K562 (cell line): ENCODE data around the gene PTCH1. TPM values are rescaled to one million over a fixed set of nuclear protein-coding genes. Genes with fewer than 3 reads are reported as not detected.

Experiments
- ATAC-seq: fragments of 200-7000 bp; cut with Tn5 transposase; 3 replicates; pipeline ENCODE4 v1.9.1; 2020; ENCODE audit warnings: moderate library complexity
- BruUV-seq: library from RNA; stranded (reverse); fragments of 400-500 nt; replicated peaks from 2 replicates; lab custom pipeline; 2021; lab: Mats Ljungman, UMichigan
- CTCF ChIA-PET: fragments of 300-600 bp; formaldehyde crosslinking; extraction: SDS; loops from one replicate; lab custom pipeline; 2021; ENCODE audit warnings: low intra/inter-chr PET ratio; lab: Yijun Ruan, JAX
- POLR2A ChIA-PET: fragments of 300-600, 350-650 bp; sonication (Branson Sonifier 250); formaldehyde crosslinking; extraction: SDS; loops from one replicate; lab custom pipeline; 2021; ENCODE audit warnings: antibody characterized with exemption, inconsistent platforms; lab: Yijun Ruan, JAX
- DNase-seq, 4 experiments: peaks; one replicate each; pipeline versions ENCODE4 v3.0.0 to v3.0.0-alpha.2; 2011 to 2018; ENCODE audit warnings: low spot score in 3 of 4, mixed read lengths in 3 of 4; ENCODE audit errors: extremely low read depth in 1 of 4
- FAIRE-seq: peaks from 2 replicates; lab custom pipeline; 2011; peaks lifted over from hg19 to GRCh38; lab: Jason Lieb, UNC
- H2AFZ ChIP-seq: 2 replicates; pipeline ENCODE4 v1.6.0; 2011; ENCODE audit warnings: low read depth, low read length, control low read depth, inconsistent platforms
- H3K27ac ChIP-seq: fragments of 200-600 bp; 3 replicates; pipeline ENCODE4 v1.8.0; 2011; ENCODE audit warnings: low read depth, mild to moderate bottlenecking, control low read depth, inconsistent platforms, low read length, moderate library complexity, mixed read lengths; ENCODE audit errors: extremely low read depth
- H3K27me3 ChIP-seq, 2 experiments: fragments of 300-600 bp in 1 of 2; 2 replicates in 1 of 2; 3 replicates in 1 of 2; pipeline versions ENCODE4 v1.6.0 to v1.8.0; 2011; ENCODE audit warnings: inconsistent platforms in 2 of 2, low read length in 2 of 2, mild to moderate bottlenecking in 1 of 2, mixed read lengths in 1 of 2, moderate library complexity in 1 of 2; ENCODE audit not compliant: control insufficient read depth in 2 of 2, insufficient read depth in 2 of 2
- H3K36me3 ChIP-seq: fragments of 300-600 bp; 3 replicates; pipeline ENCODE4 v1.8.0; 2011; ENCODE audit warnings: mild to moderate bottlenecking, low read length, inconsistent platforms; ENCODE audit not compliant: control insufficient read depth, insufficient read depth
- H3K4me1 ChIP-seq, 2 experiments: fragments of 200-600 bp in 1 of 2; replicated peaks in 1 of 2; 2 replicates in 1 of 2; 3 replicates in 1 of 2; pipeline versions ENCODE4 v1.5.1 to v1.8.0; 2011; ENCODE audit warnings: inconsistent platforms in 2 of 2, low read length in 2 of 2, mild to moderate bottlenecking in 1 of 2, mixed read lengths in 1 of 2, moderate library complexity in 1 of 2; ENCODE audit not compliant: control insufficient read depth in 2 of 2, insufficient read depth in 2 of 2
- H3K4me2 ChIP-seq: 2 replicates; pipeline ENCODE4 v1.6.1; 2011; ENCODE audit warnings: low read length, control low read depth, inconsistent platforms, mixed read lengths; ENCODE audit not compliant: insufficient read depth
- H3K4me3 ChIP-seq: fragments of 200-600 bp; sonication (generic), shearing (Covaris generic); 2 replicates; pipeline ENCODE4 v1.5.1; 2016; ENCODE audit warnings: control low read depth, inconsistent platforms
- H3K79me2 ChIP-seq: fragments of 200-600 bp; 3 replicates; pipeline ENCODE4 v1.8.0; 2011; ENCODE audit warnings: low read length, inconsistent platforms; ENCODE audit not compliant: control insufficient read depth, insufficient read depth
- H3K9ac ChIP-seq, 2 experiments: 2 replicates each; pipeline versions ENCODE4 v1.6.0 to v1.6.1; 2011; ENCODE audit warnings: low read depth in 2 of 2, low read length in 2 of 2, control low read depth in 1 of 2, inconsistent platforms in 1 of 2, mild to moderate bottlenecking in 1 of 2, mixed read lengths in 1 of 2; ENCODE audit not compliant: insufficient read depth in 1 of 2
- H3K9me1 ChIP-seq: one replicate; pipeline ENCODE4 v1.6.0; 2011; ENCODE audit warnings: inconsistent platforms, mild to moderate bottlenecking, low read length, moderate library complexity; ENCODE audit not compliant: control insufficient read depth, insufficient read depth
- H3K9me3 ChIP-seq: replicated peaks from 2 replicates; pipeline ENCODE4 v1.5.1; 2011; ENCODE audit warnings: low read depth, low read length, inconsistent platforms; ENCODE audit not compliant: control insufficient read depth, insufficient read depth
- H4K20me1 ChIP-seq: replicated peaks from 2 replicates; pipeline ENCODE4 v1.6.1; 2011; ENCODE audit warnings: low read length, inconsistent platforms, mixed read lengths; ENCODE audit not compliant: control insufficient read depth, insufficient read depth
- TOE1 ChIP-seq, 2 experiments: fragments of 450-650 bp in 1 of 2; sonication (generic) in 1 of 2; formaldehyde crosslinking in 1 of 2; IDR thresholded peaks; 2 replicates each; pipeline versions ENCODE4 v1.7.1 to v1.8.0; 2016 to 2022; ENCODE audit warnings: borderline replicate concordance in 2 of 2, mild to moderate bottlenecking in 2 of 2, antibody characterized with exemption in 1 of 2, inconsistent platforms in 1 of 2, low read depth in 1 of 2, missing genetic modification reagents in 1 of 2, moderate library complexity in 1 of 2
- ZNF175 ChIP-seq: fragments of 200-800 bp; sonication (Bioruptor generic); IDR thresholded peaks from 2 replicates; pipeline ENCODE4 v1.6.1; 2016; ENCODE audit warnings: low read depth, mild to moderate bottlenecking, missing genetic modification characterization, missing compliant biosample characterization
- ZNF561 ChIP-seq: fragments of 450-650 bp; formaldehyde crosslinking; conservative IDR thresholded peaks from 2 replicates; pipeline ENCODE4 v1.4.0; 2020; ENCODE audit warnings: mild to moderate bottlenecking, moderate library complexity
- WGBS: fragments of 100-300 bp; shearing (Covaris generic); methylation state at CpG from one replicate; pipeline ENCODE4 v1.1.6; 2016; ENCODE audit warnings: low coverage, mixed read lengths; ENCODE audit not compliant: insufficient coverage; ENCODE audit errors: missing lambda C conversion rate; 5-methylcytosine and 5-hydroxymethylcytosine counted together
- in situ Hi-C: fragments of 300-500 bp; cut with MboI; formaldehyde crosslinking; loops from 4 replicates; pipeline ENCODE4 v1.15.0; 2018; ENCODE audit warnings: inconsistent platforms, mixed read lengths
- intact Hi-C: fragments of 100-400 bp; cut with micrococcal nuclease; formaldehyde crosslinking; loops from 2 replicates; pipeline ENCODE4 v1.14.2; 2022
- polyA plus RNA-seq, 8 experiments: library from polyadenylated mRNA; depleted of rRNA in 4 of 8; stranded (reverse) in 5 of 8; unstranded in 3 of 8; fragments of >200 nt; fragmentation: Nextera tagmentation in 2 of 8; fragmentation: Illumina TruSeq in 1 of 8; extraction: Ambion mirVana in 2 of 8; extraction: Trizol in 1 of 8; gene quantifications; 2 replicates each; pipeline versions ENCODE4 v1.2.1 to v1.2.3, GENCODE V29; 2011 to 2014; ENCODE audit warnings: inconsistent platforms in 1 of 8, missing spikeins in 1 of 8
- total RNA-seq, 7 experiments: library from RNA; depleted of rRNA in 6 of 7; stranded (reverse); fragments of >200 nt in 6 of 7; fragmentation: Illumina TruSeq in 2 of 7; extraction: Trizol in 2 of 7; gene quantifications; 2 replicates each; pipeline versions ENCODE4 v1.2.1 to v1.2.3, GENCODE V29; 2011 to 2021; ENCODE audit warnings: low replicate concordance in 1 of 7
- TF ChIP-seq, protein P1 (sequence below): fragments of 250-450 bp; sonication (Bioruptor Pico); IDR thresholded peaks from 2 replicates; pipeline ENCODE4 v1.8.0; 2022; ENCODE audit warnings: inconsistent platforms

Gene PTCH1
- total and polyA plus RNA-seq, 9 of the 15 experiments (the other 6 are each of a cell fraction or from before 2014, with no cell fraction given): 0.70 to 9.9 (median 3.8) TPM

- no peak overlapping the region for H3K27ac ChIP-seq
- H3K36me3 ChIP-seq: peaks cover 59% of the 10 kb centered on the region; the same call in 2 of the 3 replicates
- H3K9me3 ChIP-seq: no peaks in the 10 kb centered on the region
- H3K4me3 ChIP-seq: no peak overlapping the region
- H3K4me1 ChIP-seq: peaks cover 24 to 28% of the 10 kb centered on the region in 2 experiments
- no TSS peak for BruUV-seq
- 91% methylated on average over 13 of the region's 13 CpGs for WGBS
- no peaks in the 10 kb centered on the region for H3K27me3 ChIP-seq
- no peak for DNase-seq
- no peak for FAIRE-seq
- no peak overlapping the region for H3K4me2 ChIP-seq
- in situ Hi-C loops: no loop called here
- no peak for ATAC-seq
- TF ChIP-seq ZNF561 (CRISPR knock-in tag) (no peak), ZNF175 (no peak), TOE1 (IDR thresholded peaks at IDR 0.05; ENCODE audit: borderline replicate concordance) (no peak), TOE1 (CRISPR knock-in tag; IDR thresholded peaks at IDR 0.05; ENCODE audit: borderline replicate concordance, low read depth) (no peak)
- TF ChIP-seq, protein P1, sequence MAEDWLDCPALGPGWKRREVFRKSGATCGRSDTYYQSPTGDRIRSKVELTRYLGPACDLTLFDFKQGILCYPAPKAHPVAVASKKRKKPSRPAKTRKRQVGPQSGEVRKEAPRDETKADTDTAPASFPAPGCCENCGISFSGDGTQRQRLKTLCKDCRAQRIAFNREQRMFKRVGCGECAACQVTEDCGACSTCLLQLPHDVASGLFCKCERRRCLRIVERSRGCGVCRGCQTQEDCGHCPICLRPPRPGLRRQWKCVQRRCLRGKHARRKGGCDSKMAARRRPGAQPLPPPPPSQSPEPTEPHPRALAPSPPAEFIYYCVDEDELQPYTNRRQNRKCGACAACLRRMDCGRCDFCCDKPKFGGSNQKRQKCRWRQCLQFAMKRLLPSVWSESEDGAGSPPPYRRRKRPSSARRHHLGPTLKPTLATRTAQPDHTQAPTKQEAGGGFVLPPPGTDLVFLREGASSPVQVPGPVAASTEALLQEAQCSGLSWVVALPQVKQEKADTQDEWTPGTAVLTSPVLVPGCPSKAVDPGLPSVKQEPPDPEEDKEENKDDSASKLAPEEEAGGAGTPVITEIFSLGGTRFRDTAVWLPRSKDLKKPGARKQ (CRISPR knock-in tag): no peak
- H3K9ac ChIP-seq: no peak overlapping the region; a peak in 1 of 4 replicates
- no peaks in the 10 kb centered on the region for H3K9me1 ChIP-seq
- CTCF ChIA-PET: no interaction called here
- POLR2A ChIA-PET: interaction anchor here (0.6 kb wide), 1 partner anchor 47 kb away, joined by 3 read pairs; no protein-coding TSS in a partner anchor
- H4K20me1 ChIP-seq: no peaks in the 10 kb centered on the region
- no peak overlapping the region for H2AFZ ChIP-seq
- intact Hi-C loops: no loop called here
- H3K79me2 ChIP-seq: no peaks in the 10 kb centered on the region
Measured at GRCh38 chr9:95460518-95461164, 56.1 kb downstream of the PTCH1 start.
